ENCODE results near the gene FKBP15.
A peak's percentile ranks its signal among the peaks of the same experiment; 100 is the strongest.
"Not testable (repeated sequence)": the region's sequence is repeated elsewhere in the genome, so short reads cannot be mapped to it uniquely, and the experiment has no call there.

FKBP15 gene

GRCh38 chr9:113221003-113221799, at the start of gene FKBP15, which contains the start of gene SLC31A1:
FKBP15 (minus strand) TSS chr9:113221277; CDS start chr9:113221243, 34 bp downstream.
SLC31A1 (plus strand) TSS chr9:113221544; CDS start chr9:113256149, 34,605 bp downstream.
- DNase-seq (ENCODE audit: low read depth): peak; percentile 92

- no peak for DNase-seq (ENCODE audit: low read depth)
These were observed 48.8 kb upstream of the FKBP15 start for GRCh38 chr9:113269871-113270270.

GRCh38 chr9:113269355-113269754, 48.3 kb upstream of the FKBP15 start:
- DNase-seq (ENCODE audit: low read depth): no peak

- no peak for DNase-seq (ENCODE audit: low read depth)
These were observed 47.0 kb upstream of the FKBP15 start for GRCh38 chr9:113267911-113268566.

GRCh38 chr9:113266174-113266573, 45.1 kb upstream of the FKBP15 start:
- no peak for DNase-seq (ENCODE audit: low read depth)

GRCh38 chr9:113261917-113262671, 41.0 kb upstream of the FKBP15 start:
- no peak for DNase-seq (ENCODE audit: low read depth)

GRCh38 chr9:113258282-113258681, 37.2 kb upstream of the FKBP15 start:
- DNase-seq (ENCODE audit: low read depth): no peak

- DNase-seq (ENCODE audit: low read depth): no peak
These were observed 36.8 kb upstream of the FKBP15 start for GRCh38 chr9:113257863-113258262.

- no peak for DNase-seq (ENCODE audit: low read depth)
These were observed 34.4 kb upstream of the FKBP15 start for GRCh38 chr9:113255438-113255837.

- no peak for DNase-seq (ENCODE audit: low read depth)
These were observed 33.9 kb upstream of the FKBP15 start for GRCh38 chr9:113254991-113255390.

- no peak for DNase-seq (ENCODE audit: low read depth)
These were observed 29.7 kb upstream of the FKBP15 start for GRCh38 chr9:113250807-113251206.

- not testable (repeated sequence) for DNase-seq (ENCODE audit: low read depth)
These were observed 28.6 kb upstream of the FKBP15 start for GRCh38 chr9:113249661-113250060.

- no peak for DNase-seq (ENCODE audit: low read depth)
These were observed 26.6 kb upstream of the FKBP15 start for GRCh38 chr9:113247640-113248039.

GRCh38 chr9:113246928-113247327, 25.9 kb upstream of the FKBP15 start:
- no peak for DNase-seq (ENCODE audit: low read depth)

GRCh38 chr9:113245894-113246293, 24.8 kb upstream of the FKBP15 start:
- no peak for DNase-seq (ENCODE audit: low read depth)

GRCh38 chr9:113244556-113244955, 23.5 kb upstream of the FKBP15 start:
- no peak for DNase-seq (ENCODE audit: low read depth)

- no peak for DNase-seq (ENCODE audit: low read depth)
These were observed 20.1 kb upstream of the FKBP15 start for GRCh38 chr9:113241161-113241560.

- no peak for DNase-seq (ENCODE audit: low read depth)
These were observed 17.8 kb upstream of the FKBP15 start for GRCh38 chr9:113238859-113239232.

- no peak for DNase-seq (ENCODE audit: low read depth)
These were observed 17.3 kb upstream of the FKBP15 start for GRCh38 chr9:113238202-113238858.

GRCh38 chr9:113237026-113237425, 15.9 kb upstream of the FKBP15 start:
- no peak for DNase-seq (ENCODE audit: low read depth)

- not testable (repeated sequence) for DNase-seq (ENCODE audit: low read depth)
These were observed 14.7 kb upstream of the FKBP15 start for GRCh38 chr9:113235701-113236255.

- no peak for DNase-seq (ENCODE audit: low read depth)
These were observed 10.6 kb upstream of the FKBP15 start for GRCh38 chr9:113231701-113232100.
